IMR-90 (cell line): ENCODE data around the gene PITPNC1. TPM values are rescaled to one million over a fixed set of nuclear protein-coding genes. Genes with fewer than 3 reads are reported as not detected.

Source experiments
- ATAC-seq: fragments of 200-7000 bp; cut with Tn5 transposase; 2 replicates; pipeline ENCODE4 v1.9.1; 2020; ENCODE audit warnings: low read depth, mild to moderate bottlenecking, moderate library complexity
- BruUV-seq: library from RNA; stranded (reverse); fragments of 400-500 nt; replicated peaks from 2 replicates; lab custom pipeline; 2021; lab: Mats Ljungman, UMichigan
- CTCF ChIA-PET: fragments of 300-600 bp; formaldehyde crosslinking; extraction: SDS; loops from one replicate; lab custom pipeline; 2021; ENCODE audit warnings: antibody characterized with exemption; lab: Yijun Ruan, JAX
- POLR2A ChIA-PET: fragments of 300-600 bp; sonication (Branson Sonifier 250); formaldehyde crosslinking; loops from one replicate; lab custom pipeline; 2022; ENCODE audit warnings: antibody characterized with exemption; ENCODE audit not compliant: unreplicated experiment; lab: Charles Lee
- DNase-seq: peaks from one replicate; pipeline ENCODE4 v3.0.0; 2013
- H2AFZ ChIP-seq: replicated peaks from 2 replicates; pipeline ENCODE3; 2013; ENCODE audit warnings: low read length, mild to moderate bottlenecking; ENCODE audit not compliant: poor library complexity
- H2AK5ac ChIP-seq: 2 replicates; pipeline ENCODE4 v1.6.1; 2013; ENCODE audit warnings: low read depth, low read length, inconsistent platforms
- H2AK9ac ChIP-seq: replicated peaks from 2 replicates; pipeline ENCODE3; 2013; ENCODE audit warnings: mild to moderate bottlenecking, low read depth, low read length, moderate library complexity; ENCODE audit not compliant: poor library complexity
- H2BK120ac ChIP-seq: 2 replicates; pipeline ENCODE4 v1.6.1; 2013; ENCODE audit warnings: low read depth, low read length, inconsistent platforms
- H2BK15ac ChIP-seq: 3 replicates; pipeline ENCODE4 v1.6.1; 2013; ENCODE audit warnings: low read depth, low read length, inconsistent platforms
- H2BK20ac ChIP-seq: 2 replicates; pipeline ENCODE4 v1.6.1; 2013; ENCODE audit warnings: low read depth, mild to moderate bottlenecking, inconsistent platforms, low read length, moderate library complexity
- H2BK5ac ChIP-seq: 2 replicates; pipeline ENCODE4 v1.6.1; 2013; ENCODE audit warnings: mild to moderate bottlenecking, low read depth, low read length, inconsistent platforms; ENCODE audit not compliant: poor library complexity, severe bottlenecking
- H3K14ac ChIP-seq: replicated peaks from 2 replicates; pipeline ENCODE4 v1.6.1; 2013; ENCODE audit warnings: low read depth, low read length, inconsistent platforms
- H3K18ac ChIP-seq: 2 replicates; pipeline ENCODE4 v1.6.1; 2013; ENCODE audit warnings: low read depth, low read length, control low read depth
- H3K23ac ChIP-seq: 2 replicates; pipeline ENCODE4 v1.6.1; 2013; ENCODE audit warnings: low read depth, low read length, inconsistent platforms
- H3K27ac ChIP-seq: 2 replicates; pipeline ENCODE4 v1.5.1; 2013; ENCODE audit warnings: mild to moderate bottlenecking, control low read depth, low read length; ENCODE audit not compliant: insufficient read depth
- H3K27me3 ChIP-seq: 2 replicates; pipeline ENCODE4 v1.6.1; 2013; ENCODE audit warnings: low read length; ENCODE audit not compliant: control insufficient read depth, insufficient read depth
- H3K36me3 ChIP-seq: 2 replicates; pipeline ENCODE4 v1.6.1; 2013; ENCODE audit warnings: low read length, mixed read lengths; ENCODE audit not compliant: control insufficient read depth, insufficient read depth
- H3K4ac ChIP-seq: 2 replicates; pipeline ENCODE4 v1.6.1; 2013; ENCODE audit warnings: low read depth, low read length, inconsistent platforms
- H3K4me1 ChIP-seq: 2 replicates; pipeline ENCODE4 v1.6.1; 2013; ENCODE audit warnings: low read length, mixed read lengths; ENCODE audit not compliant: control insufficient read depth, insufficient read depth
- H3K4me2 ChIP-seq: 2 replicates; pipeline ENCODE4 v1.6.1; 2013; ENCODE audit warnings: low read depth, mild to moderate bottlenecking, control low read depth, low read length, moderate library complexity
- H3K4me3 ChIP-seq: 2 replicates; pipeline ENCODE4 v1.5.1; 2013; ENCODE audit warnings: low read depth, mild to moderate bottlenecking, control low read depth, low read length, moderate library complexity; ENCODE audit not compliant: insufficient read depth
- H3K56ac ChIP-seq: 2 replicates; pipeline ENCODE4 v1.6.1; 2013; ENCODE audit warnings: low read length, inconsistent platforms; ENCODE audit not compliant: insufficient read depth; ENCODE audit errors: extremely low read depth
- H3K79me1 ChIP-seq, 2 experiments: 2 replicates each; pipeline ENCODE4 v1.6.1; 2013; ENCODE audit warnings: low read length in 2 of 2, inconsistent platforms in 1 of 2, low read depth in 1 of 2
- H3K9ac ChIP-seq: 2 replicates; pipeline ENCODE4 v1.6.1; 2013; ENCODE audit warnings: low read depth, low read length, control low read depth
- H3K9me1 ChIP-seq: 2 replicates; pipeline ENCODE4 v1.6.1; 2013; ENCODE audit warnings: low read length, inconsistent platforms; ENCODE audit not compliant: insufficient read depth
- H3K9me3 ChIP-seq: 2 replicates; pipeline ENCODE4 v1.6.1; 2013; ENCODE audit warnings: low read length; ENCODE audit not compliant: control insufficient read depth, insufficient read depth
- H4K20me1 ChIP-seq: 2 replicates; pipeline ENCODE4 v1.6.1; 2013; ENCODE audit warnings: low read length, inconsistent platforms; ENCODE audit not compliant: insufficient read depth
- H4K5ac ChIP-seq: 2 replicates; pipeline ENCODE4 v1.6.1; 2013; ENCODE audit warnings: mild to moderate bottlenecking, low read depth, low read length, control low read depth
- H4K8ac ChIP-seq, 2 experiments: 2 replicates each; pipeline ENCODE4 v1.6.1; 2013; ENCODE audit warnings: low read depth in 2 of 2, low read length in 2 of 2, control low read depth in 1 of 2, inconsistent platforms in 1 of 2
- H4K91ac ChIP-seq: 2 replicates; pipeline ENCODE4 v1.6.1; 2013; ENCODE audit warnings: low read depth, low read length, inconsistent platforms; ENCODE audit not compliant: insufficient read depth
- CHD1 ChIP-seq: IDR thresholded peaks from 2 replicates; pipeline ENCODE4 v1.6.1; 2012; ENCODE audit warnings: low read depth, low read length, improper control_type of control experiment
- FOS ChIP-seq: fragments of 150-350 bp; IDR thresholded peaks from 2 replicates; pipeline ENCODE4 v1.6.1; 2016; ENCODE audit warnings: low read depth, low read length
- MAFK ChIP-seq: IDR thresholded peaks from 2 replicates; pipeline ENCODE4 v1.6.1; 2012; ENCODE audit warnings: low read depth, low read length, improper control_type of control experiment
- MAZ ChIP-seq: IDR thresholded peaks from 2 replicates; pipeline ENCODE4 v1.6.1; 2012; ENCODE audit warnings: low read depth, mild to moderate bottlenecking, low read length, improper control_type of control experiment, moderate library complexity, borderline replicate concordance
- POLR2A ChIP-seq: IDR thresholded peaks from 2 replicates; pipeline ENCODE4 v1.6.1; 2012; ENCODE audit warnings: mild to moderate bottlenecking, low read depth, low read length
- RAD21 ChIP-seq: IDR thresholded peaks from 2 replicates; pipeline ENCODE4 v1.6.1; 2012; ENCODE audit warnings: low read length, improper control_type of control experiment
- RCOR1 ChIP-seq: IDR thresholded peaks from 2 replicates; pipeline ENCODE4 v1.6.1; 2012; ENCODE audit warnings: mild to moderate bottlenecking, low read length, improper control_type of control experiment; ENCODE audit not compliant: insufficient replicate concordance
- WGBS, 2 experiments: methylation state at CpG; one replicate each; pipeline versions ENCODE4 v1.1.5 to v1.1.7; 2013; ENCODE audit warnings: missing lambda C conversion rate in 2 of 2; ENCODE audit not compliant: insufficient read length in 1 of 2; ENCODE audit errors: extremely low coverage in 2 of 2; 5-methylcytosine and 5-hydroxymethylcytosine counted together
- dilution Hi-C: fragments of 300-500 bp; cut with HindIII; formaldehyde crosslinking; loops from one replicate; pipeline ENCODE4 v1.14.3; 2018; ENCODE audit warnings: low sequenced_read_pairs; ENCODE audit not compliant: unreplicated experiment
- in situ Hi-C: fragments of 300-500 bp; cut with MboI; formaldehyde crosslinking; loops from 3 replicates; pipeline ENCODE4 v1.14.3; 2019; ENCODE audit warnings: low sequenced_read_pairs, inconsistent platforms, mixed read lengths
- intact Hi-C: fragments of 100-400 bp; cut with micrococcal nuclease; formaldehyde crosslinking; loops from 2 replicates; pipeline ENCODE4 v1.10.0; 2022
- polyA plus RNA-seq, 3 experiments: library from polyadenylated mRNA; depleted of rRNA; stranded (reverse); fragments of >200 nt; gene quantifications; 2 replicates each; pipeline ENCODE4 v1.2.3, GENCODE V29; 2012; ENCODE audit warnings: low replicate concordance in 1 of 3
- total RNA-seq: library from RNA; depleted of rRNA; stranded (reverse); fragments of >200 nt; gene quantifications from 2 replicates; pipeline ENCODE4 v1.2.3, GENCODE V29; 2012

PITPNC1 gene
- total and polyA plus RNA-seq, 2 of the 4 experiments (the other 2 are of a cell fraction) = 4.1 TPM

DNA sequence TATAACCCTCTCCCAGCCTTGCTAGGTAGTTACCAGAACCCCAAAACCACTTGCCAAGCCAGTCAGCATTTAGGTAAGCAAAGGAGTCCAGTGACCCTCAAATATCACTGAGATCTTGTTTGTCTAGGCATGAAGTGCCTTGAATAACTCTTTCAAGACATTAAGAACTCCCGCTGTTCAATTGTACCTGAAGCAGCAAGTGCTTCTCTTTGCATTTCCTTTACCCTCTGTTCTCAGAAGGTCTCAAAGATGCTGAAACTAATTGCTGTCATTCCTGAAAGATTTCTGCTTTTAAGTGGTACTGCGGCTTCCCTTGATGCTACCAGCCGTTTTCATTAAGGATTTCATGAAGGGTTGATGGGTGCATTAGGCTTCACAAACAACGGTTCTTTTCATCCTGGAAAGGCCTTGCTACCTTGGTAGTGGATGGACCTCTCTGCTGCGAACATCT is 142.7 kb downstream of the PITPNC1 start:
- Histone ChIP-seq H4K8ac (no peak overlapping the region), H3K27ac (no peak overlapping the region), H2AK9ac (no peak overlapping the region), H3K14ac (no peak overlapping the region; the same call in 1 of the 2 replicates), H3K4me3 (no peak overlapping the region), H2AFZ (no peak overlapping the region), H3K4me1 (peaks cover 9% of the 10 kb centered on the region; the same call in 1 of the 2 replicates), H3K9me3 (no peaks in the 10 kb centered on the region), H3K36me3 (no peaks in the 10 kb centered on the region), H3K56ac (no peak overlapping the region; the same call in 1 of the 2 replicates), H4K5ac (no peak overlapping the region), H3K27me3 (no peaks in the 10 kb centered on the region), H3K9me1 (peaks cover 8% of the 10 kb centered on the region), H3K4ac (no peak overlapping the region), H3K23ac (peak overlapping the region; percentile 17; the same call in 1 of the 2 replicates), H2BK120ac (no peak overlapping the region), H2BK5ac (no peak overlapping the region), H2BK20ac (no peak overlapping the region), H2BK15ac (no peak overlapping the region), H4K91ac (no peak overlapping the region), H4K20me1 (peaks cover 8% of the 10 kb centered on the region; the same call in 1 of the 2 replicates), H3K79me1 (peaks cover 20 to 22% of the 10 kb centered on the region in 2 experiments), H3K18ac (no peak overlapping the region), H3K4me2 (peak overlapping the region; percentile 69), H2AK5ac (no peak overlapping the region), H3K9ac (no peak overlapping the region)
- ChIA-PET CTCF (no interaction called here), POLR2A (no interaction called here)
- no peak for TF ChIP-seq POLR2A
- no peak for TF ChIP-seq FOS
- no peak for TF ChIP-seq MAZ
- TF ChIP-seq CHD1 = no peak
- no peak for TF ChIP-seq RAD21
- TF ChIP-seq MAFK = no peak
- no peak for TF ChIP-seq RCOR1
- intact Hi-C loops = no loop called here
- WGBS, 2 experiments = 70% methylated on average over 2 of the region's 5 CpGs; no CpG with 5 or more reads in 1 of the 2 experiments
- BruUV-seq = no TSS peak
- dilution Hi-C loops = no loop called here
- ATAC-seq = no peak
- DNase-seq = no peak
- in situ Hi-C loops = no loop called here
